Stimulated activated CD4-positive, alpha-beta T cell treated with anti-CD3 and anti-CD28 coated beads, Interleukin-15, amount 100 ng/mL, for 24 hours (primary cell): Measurements from ENCODE around the gene UBAC1.

Experiments
- DNase-seq: peaks from one replicate; pipeline ENCODE4 v3.0.0-alpha.2; 2020

UBAC1 gene

DNA sequence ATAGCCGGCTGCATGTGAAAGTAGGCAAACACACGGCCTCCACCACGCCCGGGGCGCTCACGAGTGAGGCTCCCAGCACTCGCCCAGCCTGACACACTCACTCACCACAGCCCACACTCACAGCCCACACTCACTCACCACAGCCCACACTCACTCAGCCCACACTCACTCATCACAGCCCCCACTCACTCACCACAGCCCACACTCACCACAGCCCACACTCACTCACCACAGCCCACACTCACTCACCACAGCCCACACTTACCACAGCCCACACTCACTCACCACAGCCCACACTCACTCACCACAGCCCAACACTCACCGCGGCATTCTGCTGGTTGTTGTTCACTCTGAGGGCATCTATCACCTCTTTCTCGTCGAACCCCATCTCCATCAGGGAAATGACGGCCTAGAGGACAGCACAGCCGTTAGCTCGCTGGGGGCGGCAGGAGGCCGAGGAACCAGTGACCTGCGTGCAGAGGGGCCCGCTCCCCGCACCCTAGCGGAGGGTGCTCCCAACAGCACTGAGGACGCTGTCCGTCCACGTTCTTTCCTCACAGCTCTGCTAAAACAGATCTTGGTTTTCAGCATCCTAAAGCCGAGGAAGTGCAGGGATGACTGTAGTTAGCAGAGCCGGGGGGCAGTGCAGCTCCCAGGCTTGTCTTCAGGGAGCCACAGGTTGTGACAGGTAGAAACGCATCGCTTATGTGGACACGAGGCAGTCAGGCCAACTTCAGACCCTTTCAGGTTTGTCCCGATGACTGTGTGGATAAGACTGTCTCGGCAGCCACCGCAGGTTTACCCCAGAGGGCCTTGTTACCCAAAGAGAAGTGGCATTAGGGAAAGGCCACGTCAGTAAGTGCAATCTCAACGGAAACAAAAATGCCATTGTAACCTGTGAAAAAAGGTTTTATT, 21.6 kb downstream of the UBAC1 start:
- DNase-seq: peak; percentile 60

DNA sequence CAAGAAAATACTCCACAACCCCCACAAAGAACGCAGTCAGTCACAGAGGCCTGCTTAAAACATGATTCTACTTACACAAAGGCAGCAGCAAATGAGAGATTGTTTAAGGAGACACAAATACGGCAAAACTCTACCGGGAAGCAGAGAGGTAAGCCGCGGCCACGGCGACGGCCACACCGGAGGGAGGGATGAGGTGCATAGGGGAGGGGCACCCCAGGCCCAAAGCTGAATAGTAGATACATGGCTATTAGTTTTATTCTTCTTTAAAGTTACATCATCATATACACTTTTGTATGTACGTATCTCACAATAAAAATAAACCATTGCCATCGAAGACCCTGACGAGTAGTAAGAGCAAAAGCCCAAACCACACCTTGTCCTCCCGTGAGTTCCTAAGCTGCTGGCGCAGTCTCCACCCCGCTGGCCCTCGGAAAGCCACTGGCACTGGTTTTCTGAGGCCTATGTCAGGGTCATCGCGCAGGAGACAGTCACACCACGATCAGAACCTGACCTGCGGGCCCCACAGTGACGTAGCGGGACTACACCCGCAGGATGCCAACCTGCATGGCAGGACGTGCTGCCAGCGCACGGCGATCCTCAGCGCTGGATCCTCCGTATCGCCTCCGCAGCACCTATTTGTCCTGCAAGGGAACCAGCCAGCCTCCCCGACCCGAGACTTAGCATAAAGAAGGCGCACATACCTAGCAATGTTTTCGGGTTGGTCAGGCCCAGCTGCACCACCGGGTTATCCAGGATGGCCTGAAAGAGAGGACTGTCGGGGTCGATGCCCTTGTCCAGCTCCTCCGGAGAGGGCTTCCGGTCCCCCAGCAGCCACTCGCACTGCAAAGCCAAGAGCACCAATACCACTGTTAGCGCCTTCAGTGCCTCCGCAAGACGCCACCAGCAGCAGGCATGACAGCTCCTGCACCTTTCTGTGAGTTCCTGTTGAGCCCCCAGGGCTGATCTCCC, 23.4 kb downstream of the UBAC1 start:
- no peak for DNase-seq

GRCh38 chr9:135933114-135933513, 28.1 kb downstream of the UBAC1 start:
- no peak for DNase-seq

DNA sequence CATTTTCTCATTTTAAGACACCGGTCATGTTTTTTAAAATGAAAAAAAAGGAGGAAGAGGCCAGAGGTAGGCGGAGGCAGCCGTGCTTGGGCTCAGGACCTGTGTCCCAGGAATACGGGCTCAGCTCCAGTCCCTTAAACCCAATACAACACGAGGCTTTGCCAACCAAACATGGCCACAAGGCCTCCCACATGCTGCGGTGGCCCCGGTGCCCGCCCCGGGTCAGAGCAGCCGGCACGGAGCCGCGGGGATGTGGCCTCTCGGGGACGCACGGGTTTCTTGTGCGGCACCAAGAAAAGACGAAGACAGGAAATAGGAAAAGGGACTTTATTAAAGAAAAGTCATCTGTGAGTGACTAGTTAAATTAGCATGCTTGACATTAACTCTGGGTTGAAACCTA, 28.5 kb downstream of the UBAC1 start:
- DNase-seq: no peak

DNA sequence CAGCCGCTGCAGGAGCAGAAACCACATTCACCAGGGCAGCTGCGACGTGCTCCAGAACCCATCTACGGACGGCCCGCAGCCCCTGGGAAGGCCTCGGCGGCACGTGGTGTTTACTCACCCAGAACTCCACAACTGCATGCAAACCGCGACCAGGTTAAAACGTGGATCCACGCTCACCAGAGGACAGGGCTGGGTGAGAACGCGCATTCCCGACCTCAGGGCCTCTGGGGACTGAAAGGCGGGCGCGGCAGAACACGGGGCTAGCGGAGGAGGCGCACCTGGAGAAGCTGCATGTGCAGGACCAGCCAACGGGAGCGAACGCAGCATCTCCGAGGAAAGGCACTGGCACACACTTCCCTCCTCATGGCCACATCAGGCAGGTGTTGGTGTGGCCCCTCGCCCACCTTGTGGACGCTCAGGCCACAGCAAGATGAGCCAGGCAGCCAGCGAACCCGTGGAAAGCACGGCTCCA, 29.8 kb downstream of the UBAC1 start:
- DNase-seq: no peak

DNA sequence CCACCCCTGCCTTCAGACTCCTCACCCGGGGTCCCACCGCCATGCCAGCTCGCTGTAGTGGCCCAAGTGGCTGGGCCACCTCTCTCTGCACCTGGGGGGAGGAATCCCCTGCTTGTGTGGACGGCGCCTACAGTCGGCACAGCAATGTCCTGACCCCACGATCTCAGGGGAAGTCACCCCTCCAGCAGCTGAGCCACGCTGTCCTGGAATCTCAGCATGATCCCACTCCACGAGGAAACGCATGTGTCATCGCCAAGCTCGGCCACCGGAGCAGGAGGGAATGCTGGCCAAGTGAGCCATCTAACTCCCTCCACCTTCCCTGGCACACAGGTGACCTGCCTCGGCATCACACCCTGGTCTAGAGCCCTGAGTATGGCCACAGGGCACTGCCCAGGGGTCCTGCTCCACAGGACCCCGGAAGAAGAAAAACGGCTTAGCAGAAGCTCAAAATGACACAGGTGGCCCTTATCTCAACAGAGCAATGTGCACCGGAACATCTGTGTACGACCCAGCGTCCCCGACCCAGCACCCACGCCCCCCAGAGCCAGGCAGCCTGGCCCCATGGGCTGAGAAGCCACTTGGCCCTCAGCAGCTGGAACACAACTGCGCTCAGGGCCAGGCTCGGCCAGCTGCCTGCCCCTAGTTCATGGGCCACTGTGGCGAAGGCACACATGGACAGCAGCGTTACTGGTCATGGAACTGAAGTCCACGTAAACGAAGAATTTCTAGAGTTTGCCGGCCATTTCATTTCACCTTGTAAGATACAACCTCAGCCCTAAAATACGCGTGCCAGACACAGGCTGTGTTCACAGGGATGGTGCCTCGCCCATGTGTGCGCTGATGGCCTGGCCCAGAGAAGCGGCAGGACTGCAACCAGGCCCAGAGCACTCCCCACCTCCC, 30.5 kb downstream of the UBAC1 start:
- no peak for DNase-seq

- no peak for DNase-seq
These were observed 31.3 kb downstream of the UBAC1 start for GRCh38 chr9:135929656-135930445.

GRCh38 chr9:135928731-135929655, 32.2 kb downstream of the UBAC1 start:
- DNase-seq: no peak

GRCh38 chr9:135928074-135928730, 33.0 kb downstream of the UBAC1 start:
- DNase-seq: no peak

DNA sequence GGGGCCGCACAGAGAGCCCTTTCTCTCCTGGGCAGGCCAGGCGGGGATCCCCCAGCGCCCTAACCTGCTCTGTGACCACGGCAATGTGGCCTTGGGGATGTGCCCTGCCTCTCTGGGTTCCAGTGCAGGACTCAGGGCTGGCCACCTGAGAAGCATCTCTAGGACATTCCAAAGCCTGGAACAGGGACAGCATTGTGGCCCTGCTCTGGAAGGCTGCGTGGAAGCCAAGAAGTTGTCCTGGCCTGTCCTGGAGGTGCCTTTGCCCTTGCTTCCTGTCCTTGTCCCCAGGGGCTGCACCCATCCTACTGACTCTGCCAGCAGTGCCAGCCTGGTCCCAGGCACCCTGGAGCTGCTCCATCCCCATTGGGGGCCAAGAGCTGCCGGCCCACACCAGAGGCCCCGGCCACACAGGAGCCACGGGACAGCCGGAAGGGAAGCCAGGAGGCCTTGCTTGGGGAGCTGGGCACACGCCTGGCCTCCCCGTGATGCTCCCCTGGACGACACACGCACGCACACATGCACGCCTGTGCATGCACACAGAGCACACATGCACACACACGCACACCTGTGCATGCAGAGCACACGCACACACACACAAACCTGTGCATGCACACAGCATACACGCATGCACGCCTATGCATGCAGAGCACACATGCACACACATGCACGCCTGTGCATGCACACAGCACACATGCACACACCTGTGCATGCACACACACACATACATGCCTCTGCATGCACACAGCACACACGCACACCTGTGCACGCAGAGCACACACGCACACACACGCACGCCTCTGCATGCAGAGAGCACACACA, 33.8 kb downstream of the UBAC1 start:
- no peak for DNase-seq

DNA sequence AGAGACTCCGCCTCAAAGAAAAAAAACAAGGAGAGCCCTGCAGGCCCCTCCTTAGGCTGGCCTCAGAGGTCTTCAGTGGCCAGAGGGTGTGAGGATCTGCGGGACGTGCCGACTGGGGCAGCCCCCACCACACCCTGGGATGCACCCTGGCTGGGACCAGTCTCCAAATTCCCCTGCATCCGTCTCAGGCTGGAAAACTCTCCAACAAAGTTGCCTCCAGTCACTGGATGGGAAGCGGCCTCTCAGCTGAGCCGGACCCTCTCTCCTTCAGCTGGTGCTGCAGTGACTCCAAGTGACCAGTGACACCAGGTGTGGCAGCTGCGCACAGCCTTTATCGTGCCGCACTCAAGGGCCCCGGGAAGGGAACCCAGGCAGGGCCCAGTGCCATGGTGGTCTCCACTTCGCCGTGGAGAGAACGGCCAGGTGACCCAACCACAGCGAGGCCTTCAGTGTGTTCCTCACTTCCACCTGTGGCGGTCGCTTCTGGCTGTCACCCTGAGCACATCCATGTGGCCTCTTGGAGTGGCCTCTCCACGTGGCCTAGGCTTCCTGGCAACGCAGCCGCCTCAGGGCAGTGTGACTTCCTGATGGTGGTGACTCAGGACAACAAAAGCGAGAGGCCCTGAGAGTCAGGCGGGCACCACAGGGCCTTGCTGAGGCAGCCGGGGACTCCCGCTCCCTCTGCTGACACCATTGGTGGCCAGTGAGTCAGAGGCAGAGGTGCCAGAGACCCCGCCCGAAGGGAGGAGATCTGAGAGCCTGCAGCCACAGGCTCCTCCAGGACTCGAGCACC, 34.6 kb downstream of the UBAC1 start:
- peak; percentile 91 for DNase-seq

- peak; percentile 87 for DNase-seq
These were observed 35.6 kb downstream of the UBAC1 start for GRCh38 chr9:135925496-135926133.

DNA sequence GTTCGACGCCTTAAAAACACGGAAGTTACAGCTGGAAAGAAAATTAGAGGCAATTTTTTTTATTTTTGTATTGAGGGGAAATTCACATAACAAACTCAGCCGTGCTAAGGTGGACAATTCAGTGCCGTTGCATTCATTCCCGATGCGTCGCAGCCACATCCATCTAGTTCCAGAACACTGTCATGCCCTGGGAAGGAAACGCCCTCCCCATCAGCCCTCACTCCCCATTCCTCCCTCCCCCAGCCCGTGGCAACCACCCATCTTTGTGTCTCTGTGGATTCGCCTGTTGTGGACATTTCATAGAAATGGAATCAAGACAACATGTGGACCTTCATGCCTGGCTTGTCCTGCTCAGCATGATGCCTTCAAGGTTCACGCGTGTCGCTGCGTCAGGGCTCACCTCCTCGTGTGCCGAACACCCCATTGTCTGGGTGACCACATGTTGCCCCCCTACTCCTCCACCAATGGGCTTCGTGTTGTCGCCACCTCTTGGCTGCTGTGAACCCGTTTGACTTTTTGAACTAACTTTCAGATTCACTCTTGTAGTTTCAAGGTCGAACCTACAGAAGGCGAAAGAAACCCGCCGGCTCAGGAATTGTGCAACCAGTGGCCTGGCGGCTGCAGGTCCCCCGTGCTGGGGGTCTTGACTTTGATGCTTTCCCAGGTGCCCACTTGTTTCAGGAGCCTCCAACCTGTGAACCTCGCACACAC, 36.4 kb downstream of the UBAC1 start:
- DNase-seq: no peak

DNA sequence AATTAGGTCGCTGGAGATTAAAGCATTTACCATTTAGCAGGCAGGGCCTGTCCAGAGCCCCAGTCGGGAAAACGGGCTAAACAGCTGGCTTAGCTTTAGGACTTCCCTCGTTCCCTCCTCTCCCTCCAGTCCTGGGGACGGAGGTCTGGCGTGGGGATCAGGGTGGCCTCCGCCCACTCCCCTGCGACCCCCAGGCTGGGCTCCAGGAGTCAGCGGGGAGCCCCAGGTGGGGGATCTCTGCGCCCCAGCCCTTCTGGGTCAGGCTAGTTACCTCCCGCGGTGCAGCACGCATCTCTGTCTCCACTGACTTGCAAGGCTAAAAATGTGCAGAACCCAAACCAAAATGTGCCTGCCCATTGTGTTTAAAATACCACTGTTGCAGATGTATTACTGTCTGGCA, 37.7 kb downstream of the UBAC1 start:
- DNase-seq: no peak

DNA sequence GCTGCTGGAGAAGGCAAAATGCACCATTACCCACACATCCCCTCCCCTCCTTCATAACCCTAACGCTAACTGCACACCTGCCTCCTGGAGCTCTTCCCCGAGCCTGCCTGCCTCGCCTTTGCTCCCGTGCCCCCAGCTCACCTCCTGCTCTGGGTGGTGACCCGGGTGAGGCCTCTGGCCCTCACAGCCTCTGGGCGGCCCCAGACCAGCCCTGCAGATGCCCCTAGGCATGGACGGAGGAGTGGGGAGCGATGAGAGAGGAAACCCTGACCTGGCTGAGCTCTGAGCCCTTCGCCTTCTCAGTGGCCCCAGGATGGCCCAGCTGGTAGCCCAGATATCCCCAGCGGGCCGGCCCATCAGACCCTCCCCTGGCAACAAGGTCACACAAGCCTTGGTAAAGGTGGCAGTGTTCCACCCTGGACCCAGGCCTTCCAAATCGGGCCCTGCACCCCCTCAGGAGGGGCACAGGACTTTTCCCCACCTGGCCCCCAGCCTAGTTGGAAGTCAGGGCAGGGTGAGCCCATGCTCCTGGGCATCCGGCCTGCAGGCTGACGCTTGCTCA, 39.3 kb downstream of the UBAC1 start:
- no peak for DNase-seq

- no peak for DNase-seq
These were observed 40.1 kb downstream of the UBAC1 start for GRCh38 chr9:135920973-135921585.
